Measurements from ENCODE around the gene ATP5F1E.
A peak's percentile ranks its signal among the peaks of the same experiment; 100 is the strongest.

ATP5F1E gene

GRCh38 chr20:59007665-59008511 is 24.2 kb downstream of the ATP5F1E start:
- peaks cover 24% of the 10 kb centered on the region for H3K36me3 ChIP-seq (replicated peaks; ENCODE audit: low read depth, low read length)
- H3K4me1 ChIP-seq (ENCODE audit: low read length), result peaks cover 63% of the 10 kb centered on the region
- peak overlapping the region; percentile 95 for H3K9ac ChIP-seq (ENCODE audit: low read length)
- H3K79me2 ChIP-seq (ENCODE audit: low read length), result peaks cover 43% of the 10 kb centered on the region
- H3K27me3 ChIP-seq (ENCODE audit: low read depth, low read length), result peaks cover 7% of the 10 kb centered on the region
- H4K20me1 ChIP-seq (ENCODE audit: insufficient read depth, low read length), result peaks cover 13% of the 10 kb centered on the region
- peak overlapping the region; percentile 82 for H3K4me3 ChIP-seq (ENCODE audit: low read length)
- H2AFZ ChIP-seq (ENCODE audit: low read depth, low read length), result no peak overlapping the region
- H3K27ac ChIP-seq (ENCODE audit: low read length), result peak overlapping the region; percentile 92
- TF ChIP-seq CTCF (IDR thresholded peaks at IDR 0.05; ENCODE audit: low read depth, low read length) (no peak), EZH2phosphoT487 (IDR thresholded peaks at IDR 0.05; ENCODE audit: low read depth) (no peak)
- no peaks in the 10 kb centered on the region for H3K9me3 ChIP-seq (ENCODE audit: insufficient read depth, low read length)
- peak overlapping the region; percentile 99 for H3K4me2 ChIP-seq (ENCODE audit: low read length)

- Histone ChIP-seq H3K36me3 (replicated peaks; ENCODE audit: low read depth, low read length) (peaks cover 33% of the 10 kb centered on the region), H3K9ac (ENCODE audit: low read length) (peak within 1 kb of the TSS; percentile 95), H4K20me1 (ENCODE audit: insufficient read depth, low read length) (peaks cover 21% of the 10 kb centered on the region), H3K4me2 (ENCODE audit: low read length) (peak within 1 kb of the TSS; percentile 99), H3K4me3 (ENCODE audit: low read length) (peak within 1 kb of the TSS; percentile 82), H3K4me1 (ENCODE audit: low read length) (peaks cover 66% of the 10 kb centered on the region), H2AFZ (ENCODE audit: low read depth, low read length) (no peak within 1 kb of the TSS), H3K27ac (ENCODE audit: low read length) (peak within 1 kb of the TSS; percentile 92), H3K79me2 (ENCODE audit: low read length) (peaks cover 52% of the 10 kb centered on the region), H3K9me3 (ENCODE audit: insufficient read depth, low read length) (no peaks in the 10 kb centered on the region), H3K27me3 (ENCODE audit: low read depth, low read length) (peaks cover 3% of the 10 kb centered on the region)
- TF ChIP-seq CTCF (IDR thresholded peaks at IDR 0.05; ENCODE audit: low read depth, low read length), result no peak
- TF ChIP-seq EZH2phosphoT487 (IDR thresholded peaks at IDR 0.05; ENCODE audit: low read depth), result no peak
These were observed 25.1 kb downstream of the ATP5F1E start, which contains the start of gene CTSZ for GRCh38 chr20:59006864-59007664. CTSZ (minus strand) TSS chr20:59007254; CDS start chr20:59007128, 126 bp downstream.

- H3K27me3 ChIP-seq (ENCODE audit: low read depth, low read length), result peaks cover 3% of the 10 kb centered on the region
- peak overlapping the region; percentile 95 for H3K9ac ChIP-seq (ENCODE audit: low read length)
- peak overlapping the region; percentile 82 for H3K4me3 ChIP-seq (ENCODE audit: low read length)
- peak overlapping the region; percentile 92 for H3K27ac ChIP-seq (ENCODE audit: low read length)
- TF ChIP-seq CTCF (IDR thresholded peaks at IDR 0.05; ENCODE audit: low read depth, low read length), result no peak
- TF ChIP-seq EZH2phosphoT487 (IDR thresholded peaks at IDR 0.05; ENCODE audit: low read depth), result no peak
- H3K4me1 ChIP-seq (ENCODE audit: low read length), result peaks cover 66% of the 10 kb centered on the region
- no peak overlapping the region for H2AFZ ChIP-seq (ENCODE audit: low read depth, low read length)
- H3K9me3 ChIP-seq (ENCODE audit: insufficient read depth, low read length), result no peaks in the 10 kb centered on the region
- H4K20me1 ChIP-seq (ENCODE audit: insufficient read depth, low read length), result peaks cover 29% of the 10 kb centered on the region
- H3K36me3 ChIP-seq (replicated peaks; ENCODE audit: low read depth, low read length), result peaks cover 40% of the 10 kb centered on the region
- peak overlapping the region; percentile 99 for H3K4me2 ChIP-seq (ENCODE audit: low read length)
- H3K79me2 ChIP-seq (ENCODE audit: low read length), result peaks cover 59% of the 10 kb centered on the region
These were observed 25.8 kb downstream of the ATP5F1E start for GRCh38 chr20:59006167-59006863.
